HG02798 (cell line): ENCODE measurements around the gene SLC39A13.

Experiments used
- ATAC-seq: cut with Tn5 transposase; IDR thresholded peaks from one replicate; pipeline ENCODE4 v1.9.1; 2021; ENCODE audit warnings: mild to moderate bottlenecking; ENCODE audit not compliant: unreplicated experiment, poor library complexity

Gene SLC39A13

GRCh38 chr11:47399860-47400767 is 8.3 kb upstream of the SLC39A13 start:
- ATAC-seq: peak; percentile 55

GRCh38 chr11:47400768-47401279 is 7.6 kb upstream of the SLC39A13 start:
- peak; percentile 78 for ATAC-seq

- ATAC-seq: no peak
Measured at GRCh38 chr11:47403135-47403534, 5.3 kb upstream of the SLC39A13 start.

- ATAC-seq: no peak
Measured at GRCh38 chr11:47403571-47403970, 4.8 kb upstream of the SLC39A13 start.

- no peak for ATAC-seq
Measured at GRCh38 chr11:47406896-47407745, 1.3 kb upstream of the SLC39A13 start.

GRCh38 chr11:47408598-47409439 is 429 bp downstream of the SLC39A13 start:
- no peak for ATAC-seq

GRCh38 chr11:47409440-47410369 is 1.3 kb downstream of the SLC39A13 start:
- ATAC-seq: no peak

- no peak for ATAC-seq
Measured at GRCh38 chr11:47410370-47411264, 2.2 kb downstream of the SLC39A13 start.

- no peak for ATAC-seq
Measured at GRCh38 chr11:47411884-47412746, 3.7 kb downstream of the SLC39A13 start.

GRCh38 chr11:47413351-47413750 is 5.0 kb downstream of the SLC39A13 start:
- ATAC-seq: no peak

- no peak for ATAC-seq
Measured at GRCh38 chr11:47413908-47414684, 5.7 kb downstream of the SLC39A13 start.

- ATAC-seq: no peak
Measured at GRCh38 chr11:47414685-47415070, 6.3 kb downstream of the SLC39A13 start.

- ATAC-seq: no peak
Measured at GRCh38 chr11:47415091-47415854, 6.9 kb downstream of the SLC39A13 start.

GRCh38 chr11:47415949-47416472 is 7.6 kb downstream of the SLC39A13 start:
- ATAC-seq: no peak

- no peak for ATAC-seq
Measured at GRCh38 chr11:47417712-47418111, 9.3 kb downstream of the SLC39A13 start.
